ENCODE measurements around the gene ENTPD8.

ENTPD8 gene

GRCh38 chr9:137422604-137423513, 18.3 kb downstream of the ENTPD8 start, which contains the start of the genes EXD3 and NOXA1:
Gene EXD3, minus strand, starts transcription at chr9:137423162. Its CDS starts 27,805 bp downstream, at chr9:137395357.
Gene NOXA1, plus strand, starts transcription at chr9:137423393. Its CDS starts 137 bp downstream, at chr9:137423530.
- TF ChIP-seq TCF4 (CRISPR knock-in tag; IDR thresholded peaks at IDR 0.05; ENCODE audit: borderline replicate concordance) (no peak), SNAI2 (CRISPR knock-in tag; IDR thresholded peaks at IDR 0.05) (peak; percentile 65; the same call in 1 of the 2 replicates), ZC3H10 (CRISPR knock-in tag; IDR thresholded peaks at IDR 0.05) (no peak)
- ATAC-seq: peak; percentile 85

GRCh38 chr9:137421838-137422603, 19.1 kb downstream of the ENTPD8 start:
- no peak for TF ChIP-seq CSRNP3 (CRISPR knock-in tag; IDR thresholded peaks at IDR 0.05)
- no peak for TF ChIP-seq BACH2 (CRISPR knock-in tag; IDR thresholded peaks at IDR 0.05; ENCODE audit: borderline replicate concordance)
- no peak for TF ChIP-seq ESRRG (CRISPR knock-in tag; IDR thresholded peaks at IDR 0.05)
- no peak for TF ChIP-seq SNAI2 (CRISPR knock-in tag; IDR thresholded peaks at IDR 0.05)
- no peak for TF ChIP-seq CREB5 (CRISPR knock-in tag; IDR thresholded peaks at IDR 0.05; ENCODE audit: low read depth)
- TF ChIP-seq ZFP3 (CRISPR knock-in tag; IDR thresholded peaks at IDR 0.05): no peak
- no peak for TF ChIP-seq ARNTL (CRISPR knock-in tag; IDR thresholded peaks at IDR 0.05; ENCODE audit: borderline replicate concordance, low read depth)
- TF ChIP-seq ZNF8 (CRISPR knock-in tag; IDR thresholded peaks at IDR 0.05): no peak
- no peak for TF ChIP-seq ZFP30 (CRISPR knock-in tag; IDR thresholded peaks at IDR 0.05)
- TF ChIP-seq ZC3H10 (CRISPR knock-in tag; IDR thresholded peaks at IDR 0.05): no peak

GRCh38 chr9:137417161-137418021, 23.8 kb downstream of the ENTPD8 start:
- no peak for TF ChIP-seq SNAI2 (CRISPR knock-in tag; IDR thresholded peaks at IDR 0.05)
- TF ChIP-seq ZFP30 (CRISPR knock-in tag; IDR thresholded peaks at IDR 0.05): no peak
- TF ChIP-seq ARNTL (CRISPR knock-in tag; IDR thresholded peaks at IDR 0.05; ENCODE audit: borderline replicate concordance, low read depth): no peak
- no peak for TF ChIP-seq ZNF8 (CRISPR knock-in tag; IDR thresholded peaks at IDR 0.05)
- no peak for TF ChIP-seq CSRNP3 (CRISPR knock-in tag; IDR thresholded peaks at IDR 0.05)
- TF ChIP-seq RARB (CRISPR knock-in tag; IDR thresholded peaks at IDR 0.05): no peak
- TF ChIP-seq TOX (CRISPR knock-in tag; IDR thresholded peaks at IDR 0.05; ENCODE audit: borderline replicate concordance): no peak
- no peak for TF ChIP-seq ZNF565 (CRISPR knock-in tag; conservative IDR thresholded peaks at IDR 0.05; ENCODE audit: low read depth)
- no peak for TF ChIP-seq PATZ1 (CRISPR knock-in tag; IDR thresholded peaks at IDR 0.05; ENCODE audit: borderline replicate concordance)
- no peak for TF ChIP-seq CREB5 (CRISPR knock-in tag; IDR thresholded peaks at IDR 0.05; ENCODE audit: low read depth)
- TF ChIP-seq OSR1 (CRISPR knock-in tag; IDR thresholded peaks at IDR 0.05): no peak
- no peak for TF ChIP-seq ESRRG (CRISPR knock-in tag; IDR thresholded peaks at IDR 0.05)
- TF ChIP-seq GLIS3 (CRISPR knock-in tag; IDR thresholded peaks at IDR 0.05): no peak
- no peak for TF ChIP-seq TCF4 (CRISPR knock-in tag; IDR thresholded peaks at IDR 0.05; ENCODE audit: borderline replicate concordance)
- no peak for TF ChIP-seq PPARA (CRISPR knock-in tag; IDR thresholded peaks at IDR 0.05; ENCODE audit: borderline replicate concordance)
- no peak for ATAC-seq

More at GRCh38 chr9:137421838-137422603, 19.1 kb downstream of the ENTPD8 start:
- ATAC-seq: no peak

Data from SK-N-SH treated with all-trans-retinoic acid at 6 μM for 48 hours (cell line).